GM12873 (cell line): ENCODE data around the gene PCDH15.

ENCODE experiments used
- TF ChIP-seq, protein P1 (sequence below): IDR thresholded peaks from 2 replicates; pipeline ENCODE4 v1.5.1; 2012; ENCODE audit warnings: low read depth, mild to moderate bottlenecking, moderate library complexity, low read length, control low read depth; ENCODE audit not compliant: insufficient read depth; ENCODE audit errors: missing control alignments

The PCDH15 gene

DNA sequence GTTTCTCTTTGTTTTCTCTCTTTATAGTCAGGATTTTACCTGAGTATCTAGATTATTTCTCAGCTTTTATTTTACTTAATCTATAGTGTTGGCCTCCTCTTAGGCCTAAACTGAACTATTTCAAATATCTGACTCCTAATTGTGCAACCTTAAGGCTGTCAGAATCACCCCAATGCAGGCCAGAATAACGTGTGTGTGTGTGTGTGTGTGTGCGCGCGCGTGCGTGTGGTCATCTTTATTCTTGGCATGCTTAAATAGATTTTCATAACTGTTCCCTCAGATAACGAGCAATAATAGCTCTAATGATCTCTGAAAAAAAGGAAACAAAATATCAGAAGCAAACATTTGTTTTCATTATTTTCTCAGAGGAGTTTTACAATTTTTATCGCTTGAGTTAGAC lies 92.4 kb downstream of the PCDH15 start:
- TF ChIP-seq, protein P1, sequence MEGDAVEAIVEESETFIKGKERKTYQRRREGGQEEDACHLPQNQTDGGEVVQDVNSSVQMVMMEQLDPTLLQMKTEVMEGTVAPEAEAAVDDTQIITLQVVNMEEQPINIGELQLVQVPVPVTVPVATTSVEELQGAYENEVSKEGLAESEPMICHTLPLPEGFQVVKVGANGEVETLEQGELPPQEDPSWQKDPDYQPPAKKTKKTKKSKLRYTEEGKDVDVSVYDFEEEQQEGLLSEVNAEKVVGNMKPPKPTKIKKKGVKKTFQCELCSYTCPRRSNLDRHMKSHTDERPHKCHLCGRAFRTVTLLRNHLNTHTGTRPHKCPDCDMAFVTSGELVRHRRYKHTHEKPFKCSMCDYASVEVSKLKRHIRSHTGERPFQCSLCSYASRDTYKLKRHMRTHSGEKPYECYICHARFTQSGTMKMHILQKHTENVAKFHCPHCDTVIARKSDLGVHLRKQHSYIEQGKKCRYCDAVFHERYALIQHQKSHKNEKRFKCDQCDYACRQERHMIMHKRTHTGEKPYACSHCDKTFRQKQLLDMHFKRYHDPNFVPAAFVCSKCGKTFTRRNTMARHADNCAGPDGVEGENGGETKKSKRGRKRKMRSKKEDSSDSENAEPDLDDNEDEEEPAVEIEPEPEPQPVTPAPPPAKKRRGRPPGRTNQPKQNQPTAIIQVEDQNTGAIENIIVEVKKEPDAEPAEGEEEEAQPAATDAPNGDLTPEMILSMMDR = no peak

DNA sequence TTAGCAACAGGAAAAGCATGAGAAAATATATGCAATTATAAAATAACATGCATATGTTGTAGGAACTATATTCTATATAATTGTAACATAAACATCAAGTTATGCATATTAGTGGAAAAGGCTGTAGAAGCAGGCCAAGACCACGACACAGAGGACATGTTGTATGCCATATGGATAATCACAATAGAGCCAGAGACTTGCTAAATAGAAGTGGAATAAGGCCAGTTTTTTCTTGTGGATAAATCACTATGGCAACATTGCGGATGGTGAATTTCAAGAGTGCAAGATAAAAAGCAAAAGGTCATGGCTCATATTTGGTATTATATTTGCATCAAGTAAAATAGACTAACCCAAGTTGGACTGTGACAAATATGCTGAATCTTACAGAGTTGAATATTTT lies 93.0 kb downstream of the PCDH15 start:
- TF ChIP-seq, protein P1 = no peak

DNA sequence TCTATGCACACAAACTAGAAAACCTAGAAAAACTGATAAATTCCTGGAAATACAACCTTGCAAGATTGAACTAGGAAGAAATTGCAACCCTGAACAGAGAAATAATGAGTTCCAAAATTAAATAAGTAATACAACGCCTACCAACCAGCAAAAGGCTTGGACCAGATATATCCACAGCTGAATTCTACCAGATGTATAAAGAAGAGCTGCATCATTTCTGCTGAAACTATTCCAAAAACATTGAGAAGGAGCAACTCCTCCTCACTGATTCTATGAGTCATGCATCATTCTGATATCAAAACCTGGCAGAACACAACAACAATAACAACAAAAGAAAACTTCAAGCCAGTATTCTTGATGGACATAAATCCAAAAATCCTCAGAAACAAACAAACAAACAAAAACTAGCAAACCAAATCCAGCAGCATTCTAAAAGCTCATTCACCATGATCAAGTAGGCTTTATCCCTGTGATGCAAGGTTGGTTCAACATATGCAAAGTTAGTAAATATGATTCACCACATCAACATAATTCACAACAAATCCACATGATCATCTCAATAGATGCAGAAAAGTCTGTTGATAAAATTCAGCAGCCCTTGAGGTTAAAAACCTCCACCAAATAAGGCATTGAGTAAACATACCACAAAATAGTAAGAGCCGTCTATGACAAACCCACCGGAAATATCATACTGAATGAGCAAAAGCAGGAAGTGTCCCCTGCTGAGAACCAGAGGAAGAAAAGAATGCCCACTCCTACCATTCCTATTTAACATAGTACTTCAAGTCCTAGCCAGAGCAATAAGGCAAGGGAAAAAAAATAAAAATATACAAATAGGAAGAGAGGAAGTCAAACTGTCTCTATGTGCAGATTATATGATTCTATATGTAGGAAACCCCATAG lies 98.2 kb downstream of the PCDH15 start:
- TF ChIP-seq, protein P1 = no peak

DNA sequence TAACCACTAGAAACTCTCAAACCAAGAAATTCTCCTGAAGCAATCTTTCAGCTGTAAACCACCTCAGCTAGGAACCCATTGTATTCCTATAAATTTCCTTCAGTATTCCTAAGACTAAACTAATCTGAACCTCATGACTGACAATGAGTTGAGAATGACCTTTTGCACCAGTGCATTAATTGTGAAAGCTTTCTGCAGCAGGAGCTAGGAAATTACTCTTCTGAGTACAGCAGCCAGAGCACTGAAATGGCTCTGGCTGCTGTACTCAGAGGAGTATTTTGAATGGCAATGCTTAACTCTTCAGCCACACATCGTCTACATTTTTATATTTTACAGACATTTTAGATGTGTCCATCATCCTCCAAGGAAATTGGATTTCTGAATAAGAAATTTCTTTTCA lies 109.7 kb downstream of the PCDH15 start:
- TF ChIP-seq, protein P1 = no peak

DNA sequence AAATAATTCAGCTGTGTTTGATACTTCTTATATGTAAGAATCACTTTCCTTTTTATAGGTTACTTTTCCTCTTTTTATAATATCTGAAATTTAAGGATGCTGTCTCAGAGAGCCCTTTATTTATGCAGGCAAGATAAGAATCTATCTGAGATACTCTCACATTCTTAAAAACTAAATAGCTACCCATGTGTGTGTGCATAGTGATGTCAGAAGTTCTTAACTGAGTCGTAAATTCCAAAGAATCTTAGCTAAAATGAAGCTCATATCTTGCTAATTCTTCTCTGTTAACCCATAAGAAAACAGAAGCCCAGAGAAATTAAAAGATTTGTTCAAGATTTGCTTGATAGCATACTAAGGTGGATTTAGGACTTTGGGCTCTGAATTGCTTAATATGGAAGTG lies 118.5 kb downstream of the PCDH15 start:
- TF ChIP-seq, protein P1 = no peak

DNA sequence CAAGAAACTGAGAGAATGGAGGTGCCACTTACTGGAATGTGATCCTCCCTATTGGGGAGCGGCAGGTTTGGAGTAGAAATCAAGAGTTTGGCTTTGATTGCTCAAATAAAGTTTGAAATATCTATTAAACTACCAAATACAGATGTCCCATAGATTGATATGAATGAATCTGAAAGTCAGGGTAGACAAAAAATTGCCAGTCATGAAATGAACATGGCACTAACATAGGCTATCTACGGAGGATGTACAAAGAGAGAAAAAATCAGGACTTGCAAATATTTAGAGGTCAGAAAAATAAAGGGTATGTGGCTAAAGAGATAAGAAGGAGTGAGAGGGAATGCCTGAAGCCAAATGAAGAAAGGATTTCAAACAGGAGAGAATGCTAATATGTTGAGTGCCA lies 119.9 kb downstream of the PCDH15 start:
- TF ChIP-seq, protein P1 = no peak

DNA sequence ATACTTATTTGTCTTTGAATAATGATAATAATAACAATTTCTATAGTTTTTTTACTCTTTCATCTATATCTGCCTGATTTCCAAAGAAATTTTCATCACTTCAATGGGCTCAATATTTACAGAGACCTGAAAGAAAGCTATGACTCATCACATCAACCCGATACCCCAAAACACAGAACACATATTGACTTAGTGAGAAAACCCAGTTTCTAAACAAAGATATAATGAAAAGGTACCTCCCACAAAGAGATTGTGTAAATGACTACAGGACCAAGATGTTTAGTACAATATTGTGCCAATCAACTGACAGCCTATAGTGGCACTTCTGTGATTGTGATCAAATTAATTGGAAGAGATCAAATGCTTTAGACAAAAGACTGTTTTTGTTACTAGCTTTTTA lies 133.9 kb downstream of the PCDH15 start:
- TF ChIP-seq, protein P1 = no peak
